Measurements from ENCODE around the gene PRKAB1. TPM values are rescaled to one million over a fixed set of nuclear protein-coding genes. Genes with fewer than 3 reads are reported as not detected.

PRKAB1 gene
- total and polyA plus RNA-seq, 9 of the 15 experiments (the other 6 are each of a cell fraction or from before 2014, with no cell fraction given) = 32.6 to 94.2 (median 63.8) TPM

GRCh38 chr12:119669744-119670472, 2.0 kb downstream of the PRKAB1 start (continued):
- peak; percentile 28; the same call in 1 of the 2 replicates for TF ChIP-seq ZNF592 (IDR thresholded peaks at IDR 0.05)
- no peak for TF ChIP-seq KAT7 (CRISPR knock-in tag; IDR thresholded peaks at IDR 0.05; ENCODE audit: borderline replicate concordance)
- TF ChIP-seq TAF1 (IDR thresholded peaks at IDR 0.05; ENCODE audit: control insufficient read depth, extremely low read depth, insufficient read depth, low read length, severe bottlenecking) = peak; percentile 6
- TF ChIP-seq SNRNP70 (optimal IDR thresholded peaks at IDR 0.05; ENCODE audit: low read depth, low read length) = no peak
- no peak for TF ChIP-seq RERE (CRISPR knock-in tag; IDR thresholded peaks at IDR 0.05; ENCODE audit: borderline replicate concordance)
- no peak for TF ChIP-seq THRA (IDR thresholded peaks at IDR 0.05)
- TF ChIP-seq SPI1 (IDR thresholded peaks at IDR 0.05; ENCODE audit: borderline replicate concordance, low read depth, low read length) = no peak
- TF ChIP-seq CEBPB (tag; IDR thresholded peaks at IDR 0.05) = no peak
- TF ChIP-seq TOE1 (IDR thresholded peaks at IDR 0.05; ENCODE audit: borderline replicate concordance) = no peak
- TF ChIP-seq TOE1 (CRISPR knock-in tag; IDR thresholded peaks at IDR 0.05; ENCODE audit: borderline replicate concordance, low read depth) = no peak
- TF ChIP-seq RBM39 (optimal IDR thresholded peaks at IDR 0.05; ENCODE audit: low read depth, low read length) = no peak
- TF ChIP-seq XRCC4 (IDR thresholded peaks at IDR 0.05; ENCODE audit: extremely low read depth, insufficient read depth, insufficient read length) = no peak
- no peak for TF ChIP-seq PHF21A (IDR thresholded peaks at IDR 0.05; ENCODE audit: borderline replicate concordance, low read depth)
- no peak for TF ChIP-seq SP2 (IDR thresholded peaks at IDR 0.05; ENCODE audit: extremely low read depth, low read depth, low read length, poor library complexity, severe bottlenecking)
- TF ChIP-seq FOS (IDR thresholded peaks at IDR 0.05; ENCODE audit: extremely low read depth, insufficient read length) = no peak

All from K562 (cell line).